ENCODE measurements around the gene KCNH3. TPM values are rescaled to one million over a fixed set of nuclear protein-coding genes. Genes with fewer than 3 reads are reported as not detected.

KCNH3 gene
- total and polyA plus RNA-seq, 3 donors from 2014 or later: 4.5 to 8.3 (median 4.5) TPM

GRCh38 chr12:49562831-49563230, 24.0 kb downstream of the KCNH3 start:
- H3K27me3 ChIP-seq: no peaks in the 10 kb centered on the region
- TF ChIP-seq CTCF (IDR thresholded peaks at IDR 0.05) (no peak), POLR2A (IDR thresholded peaks at IDR 0.05) (no peak)
- 95 to 97% methylated on average over 6 of the region's 6 CpGs for WGBS, 2 donors
- intact Hi-C loops (cut with DNase I; ENCODE audit: low total_unique reads): no loop called here
- no peaks in the 10 kb centered on the region for H3K36me3 ChIP-seq (ENCODE audit: low read depth, missing control alignments)
- peaks cover 12% of the 10 kb centered on the region for H3K4me1 ChIP-seq
- DNase-seq: no peak
- H3K9me3 ChIP-seq: no peaks in the 10 kb centered on the region
- H3K27ac ChIP-seq: no peak overlapping the region
- H3K4me3 ChIP-seq: no peak overlapping the region

GRCh38 chr12:49563951-49564685, 25.3 kb downstream of the KCNH3 start:
- no peak overlapping the region for H3K4me3 ChIP-seq
- H3K9me3 ChIP-seq: no peaks in the 10 kb centered on the region
- H3K27ac ChIP-seq: no peak overlapping the region
- no peak for DNase-seq
- H3K4me1 ChIP-seq: peaks cover 12% of the 10 kb centered on the region
- H3K27me3 ChIP-seq: no peaks in the 10 kb centered on the region
- whole genome bisulfite sequencing, 2 donors: 93% methylated on average over 13 to 14 of the region's 14 CpGs
- H3K36me3 ChIP-seq (ENCODE audit: low read depth, missing control alignments): no peaks in the 10 kb centered on the region
- TF ChIP-seq CTCF (IDR thresholded peaks at IDR 0.05) (no peak), POLR2A (IDR thresholded peaks at IDR 0.05) (no peak)
- intact Hi-C loops (cut with DNase I; ENCODE audit: low total_unique reads): no loop called here

- Histone ChIP-seq H3K4me1 (peaks cover 12% of the 10 kb centered on the region), H3K36me3 (ENCODE audit: low read depth, missing control alignments) (no peaks in the 10 kb centered on the region), H3K27ac (no peak overlapping the region), H3K4me3 (no peak overlapping the region), H3K27me3 (no peaks in the 10 kb centered on the region), H3K9me3 (no peaks in the 10 kb centered on the region)
- 78 to 88% methylated on average over 6 to 8 of the region's 8 CpGs for WGBS, 2 donors
- TF ChIP-seq POLR2A (IDR thresholded peaks at IDR 0.05) (no peak), CTCF (IDR thresholded peaks at IDR 0.05) (no peak)
- DNase-seq: no peak
- intact Hi-C loops (cut with DNase I; ENCODE audit: low total_unique reads): no loop called here
Observed at GRCh38 chr12:49564686-49565405, 26.0 kb downstream of the KCNH3 start.

GRCh38 chr12:49565406-49566265, 26.8 kb downstream of the KCNH3 start:
- no peak for TF ChIP-seq POLR2A (IDR thresholded peaks at IDR 0.05)
- no peak for TF ChIP-seq CTCF (IDR thresholded peaks at IDR 0.05)
- no peak for DNase-seq
- peaks cover 12% of the 10 kb centered on the region for H3K4me1 ChIP-seq
- no peaks in the 10 kb centered on the region for H3K27me3 ChIP-seq
- H3K9me3 ChIP-seq: no peaks in the 10 kb centered on the region
- no peak overlapping the region for H3K27ac ChIP-seq
- no peak overlapping the region for H3K4me3 ChIP-seq
- no peaks in the 10 kb centered on the region for H3K36me3 ChIP-seq (ENCODE audit: low read depth, missing control alignments)
- 93 to 95% methylated on average over 12 of the region's 12 CpGs for WGBS, 2 donors
- intact Hi-C loops (cut with DNase I; ENCODE audit: low total_unique reads): no loop called here

Data from testis (tissue), 3 donors.